ENCODE measurements around the gene C2CD4A.

DNA sequence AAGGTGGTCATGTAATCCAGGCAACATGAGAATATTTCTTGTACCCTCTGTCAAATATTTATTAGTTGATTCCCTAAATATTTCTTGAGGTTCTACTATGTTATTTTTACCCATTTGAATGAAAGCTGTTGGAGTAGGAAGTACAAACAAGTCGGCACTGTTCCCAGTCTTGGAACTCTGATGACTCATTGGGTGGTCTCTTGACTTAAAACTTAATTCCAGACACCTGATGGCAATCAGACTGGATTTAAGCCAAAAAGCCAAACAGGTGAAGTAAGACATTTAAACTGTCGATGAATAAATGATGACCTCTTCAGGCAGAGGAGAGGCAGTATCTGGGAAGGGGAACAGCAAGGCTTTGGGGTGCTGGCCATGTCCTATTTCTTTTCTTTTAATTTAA is 22.8 kb downstream of the C2CD4A start:
- TF ChIP-seq POLR2A (IDR thresholded peaks at IDR 0.05; ENCODE audit: low read depth, low read length) (no peak), POLR2AphosphoS5 (IDR thresholded peaks at IDR 0.05; ENCODE audit: low read depth, low read length) (no peak), TAF1 (IDR thresholded peaks at IDR 0.05; ENCODE audit: borderline replicate concordance, low read depth, low read length) (no peak)

Data from GM12892 (cell line).